Activated naive CD4-positive, alpha-beta T cell treated with anti-CD3 and anti-CD28 coated beads, Interleukin-2, amount 50 U/mL, for 72 hours (primary cell): Measurements from ENCODE around the gene SRSF4. TPM values are rescaled to one million over a fixed set of nuclear protein-coding genes. Genes with fewer than 3 reads are reported as not detected.
A peak's percentile ranks its signal among the peaks of the same experiment; 100 is the strongest.

Experiments used
- ATAC-seq, 2 donors: fragments of 150-1000 bp; cut with Tn5 transposase; 2 replicates each; pipeline ENCODE4 v1.10.0; 2021; ENCODE audit warnings: mild to moderate bottlenecking in 2 of 2, moderate library complexity in 2 of 2
- DNase-seq, 2 donors: peaks; one replicate each; pipeline ENCODE4 v3.0.0; 2021 to 2022; ENCODE audit warnings: low spot score in 2 of 2
- H3K27ac Mint-ChIP-seq, 2 donors: one replicate each; pipeline ENCODE4 v1.8.0; 2022; ENCODE audit warnings: mild to moderate bottlenecking in 2 of 2, mixed read lengths in 2 of 2
- H3K36me3 Mint-ChIP-seq, 2 donors: one replicate each; pipeline ENCODE4 v1.8.0; 2022; ENCODE audit warnings: mixed read lengths in 2 of 2
- H3K9me3 Mint-ChIP-seq, 2 donors: one replicate each; pipeline ENCODE4 v1.8.0; 2022; ENCODE audit warnings: mixed read lengths in 2 of 2
- total RNA-seq, 2 donors: library from RNA; stranded (reverse); gene quantifications; one replicate each; pipeline ENCODE4 v1.2.3, GENCODE V29; 2022

SRSF4 gene
- total RNA-seq, 2 donors from 2014 or later: 139 to 163 TPM

- Mint-ChIP-seq H3K36me3 (peaks cover 12 to 15% of the 10 kb centered on the region in 2 donors), H3K27ac (peak overlapping the region; percentile 8 to 9), H3K9me3 (no peaks in the 10 kb centered on the region)
- ATAC-seq (no peak), DNase-seq (no peak)
Observed at GRCh38 chr1:29209173-29209572, 27.5 kb upstream of the SRSF4 start.

GRCh38 chr1:29208442-29208841 lies 26.7 kb upstream of the SRSF4 start:
- ATAC-seq (no peak), DNase-seq (no peak)
- Mint-ChIP-seq H3K9me3 (no peaks in the 10 kb centered on the region), H3K36me3 (peaks cover 9 to 14% of the 10 kb centered on the region in 2 donors), H3K27ac (peak overlapping the region in 1 of 2 donors; percentile 66)

GRCh38 chr1:29202584-29203340 lies 21.1 kb upstream of the SRSF4 start:
- Mint-ChIP-seq H3K9me3 (no peaks in the 10 kb centered on the region), H3K27ac (peak overlapping the region; percentile 79 to 82), H3K36me3 (peaks cover 0 to 13% of the 10 kb centered on the region in 2 donors)
- peak; percentile 88 to 96 for DNase-seq
- ATAC-seq: peak; percentile 97 to 99

GRCh38 chr1:29202053-29202452 lies 20.4 kb upstream of the SRSF4 start:
- Mint-ChIP-seq H3K27ac (peak overlapping the region; percentile 79 to 82), H3K36me3 (peaks cover 0 to 13% of the 10 kb centered on the region in 2 donors)

GRCh38 chr1:29201595-29202051 lies 19.9 kb upstream of the SRSF4 start:
- peaks cover 0 to 13% of the 10 kb centered on the region in 2 donors for H3K36me3 Mint-ChIP-seq
- no peak for ATAC-seq
- H3K9me3 Mint-ChIP-seq: no peaks in the 10 kb centered on the region
- DNase-seq: no peak
- no peak overlapping the region for H3K27ac Mint-ChIP-seq

More at GRCh38 chr1:29202053-29202452, 20.4 kb upstream of the SRSF4 start:
- DNase-seq (no peak), ATAC-seq (no peak)
- no peaks in the 10 kb centered on the region for H3K9me3 Mint-ChIP-seq

GRCh38 chr1:29200906-29201594 lies 19.4 kb upstream of the SRSF4 start:
- no peak overlapping the region for H3K27ac Mint-ChIP-seq
- ATAC-seq (no peak), DNase-seq (no peak)
- no peaks in the 10 kb centered on the region for H3K9me3 Mint-ChIP-seq
- peaks cover 0 to 12% of the 10 kb centered on the region in 2 donors for H3K36me3 Mint-ChIP-seq

- H3K27ac Mint-ChIP-seq: no peak overlapping the region
- no peaks in the 10 kb centered on the region for H3K9me3 Mint-ChIP-seq
- ATAC-seq (no peak), DNase-seq (no peak)
- peaks cover 6 to 17% of the 10 kb centered on the region in 2 donors for H3K36me3 Mint-ChIP-seq
Observed at GRCh38 chr1:29197993-29198392, 16.3 kb upstream of the SRSF4 start.

GRCh38 chr1:29197590-29197924 lies 15.9 kb upstream of the SRSF4 start:
- H3K36me3 Mint-ChIP-seq: peaks cover 6 to 17% of the 10 kb centered on the region in 2 donors
- DNase-seq (peak in 1 of 2 donors; percentile 21), ATAC-seq (peak; percentile 57 to 80)
- H3K27ac Mint-ChIP-seq: no peak overlapping the region
- H3K9me3 Mint-ChIP-seq: no peaks in the 10 kb centered on the region

- Mint-ChIP-seq H3K27ac (no peak overlapping the region), H3K9me3 (no peaks in the 10 kb centered on the region), H3K36me3 (peaks cover 6 to 13% of the 10 kb centered on the region in 2 donors)
- peak in 1 of 2 donors; percentile 11 for ATAC-seq
- DNase-seq: no peak
Observed at GRCh38 chr1:29196863-29197589, 15.3 kb upstream of the SRSF4 start.

GRCh38 chr1:29195881-29196291 lies 14.2 kb upstream of the SRSF4 start:
- H3K36me3 Mint-ChIP-seq: peaks cover 6 to 9% of the 10 kb centered on the region in 2 donors
- DNase-seq (peak in 1 of 2 donors; percentile 7), ATAC-seq (no peak)
- peak overlapping the region in 1 of 2 donors; percentile 50 for H3K27ac Mint-ChIP-seq
- no peaks in the 10 kb centered on the region for H3K9me3 Mint-ChIP-seq

- Mint-ChIP-seq H3K27ac (peak overlapping the region; percentile 4 to 88), H3K36me3 (peaks cover 6 to 9% of the 10 kb centered on the region in 2 donors), H3K9me3 (no peaks in the 10 kb centered on the region)
- ATAC-seq (no peak), DNase-seq (peak in 1 of 2 donors; percentile 6)
Observed at GRCh38 chr1:29193879-29194455, 12.3 kb upstream of the SRSF4 start.

GRCh38 chr1:29190718-29191117 lies 9.0 kb upstream of the SRSF4 start:
- H3K9me3 Mint-ChIP-seq: no peaks in the 10 kb centered on the region
- H3K36me3 Mint-ChIP-seq: peaks cover 6 to 9% of the 10 kb centered on the region in 2 donors
- peak overlapping the region in 1 of 2 donors; percentile 50 for H3K27ac Mint-ChIP-seq
- no peak for ATAC-seq
- no peak for DNase-seq

GRCh38 chr1:29186707-29187106 lies 5.0 kb upstream of the SRSF4 start:
- no peak for ATAC-seq
- no peak overlapping the region for H3K27ac Mint-ChIP-seq

GRCh38 chr1:29186252-29186651 lies 4.6 kb upstream of the SRSF4 start:
- Mint-ChIP-seq H3K36me3 (no peaks in the 10 kb centered on the region), H3K27ac (no peak overlapping the region), H3K9me3 (no peaks in the 10 kb centered on the region)
- ATAC-seq (no peak), DNase-seq (no peak)

More at GRCh38 chr1:29186707-29187106, 5.0 kb upstream of the SRSF4 start:
- no peaks in the 10 kb centered on the region for H3K9me3 Mint-ChIP-seq
- H3K36me3 Mint-ChIP-seq: no peaks in the 10 kb centered on the region
- DNase-seq: no peak

- no peak for ATAC-seq
- no peaks in the 10 kb centered on the region for H3K9me3 Mint-ChIP-seq
- H3K27ac Mint-ChIP-seq: no peak overlapping the region
- no peak for DNase-seq
- peaks cover 26 to 28% of the 10 kb centered on the region in 2 donors for H3K36me3 Mint-ChIP-seq
Observed at GRCh38 chr1:29183287-29183686, 1.6 kb upstream of the SRSF4 start.
